Colonic mucosa (tissue), 4 donors: ENCODE data around the gene CHD5. TPM values are rescaled to one million over a fixed set of nuclear protein-coding genes. Genes with fewer than 3 reads are reported as not detected.

ENCODE experiments used
- DNase-seq: peaks from one replicate; pipeline ENCODE4 v3.0.0-alpha.2; 2020
- H3K27ac ChIP-seq: fragments of 200-600 bp; one replicate; pipeline ENCODE4 v1.8.0; 2021
- H3K27me3 ChIP-seq: fragments of 200-600 bp; one replicate; pipeline ENCODE4 v1.8.0; 2021
- H3K36me3 ChIP-seq: fragments of 200-600 bp; one replicate; pipeline ENCODE4 v1.8.0; 2021
- H3K4me1 ChIP-seq: fragments of 200-600 bp; one replicate; pipeline ENCODE4 v1.8.0; 2021; ENCODE audit warnings: mild to moderate bottlenecking
- H3K4me3 ChIP-seq: fragments of 200-600 bp; one replicate; pipeline ENCODE4 v1.8.0; 2021
- H3K9ac ChIP-seq, 2 donors: one replicate each; pipeline ENCODE4 v1.7.0; 2013; ENCODE audit warnings: control low read depth in 2 of 2, low read depth in 2 of 2, low read length in 2 of 2
- H3K9me3 ChIP-seq: fragments of 200-600 bp; one replicate; pipeline ENCODE4 v1.8.0; 2021
- intact Hi-C: fragments of 100-400 bp; cut with DNase I; formaldehyde crosslinking; loops from one replicate; pipeline ENCODE4 v1.14.1; 2022
- total RNA-seq, 2 donors: library from RNA; stranded (reverse); fragmentation: NEBNext Ultra II Directional in 1 of 2; extraction: Animal tissue kit (Norgen Biotek cat#: 25700) in 1 of 2; gene quantifications; one replicate each; pipeline ENCODE4 v1.2.1, GENCODE V29; 2021
- TF ChIP-seq, protein P1 (sequence below): fragments of 200-600 bp; IDR thresholded peaks from one replicate; pipeline ENCODE4 v1.8.0; 2022; ENCODE audit warnings: antibody characterized with exemption, mild to moderate bottlenecking
- donor health status: healthy.
- donor health status: DM: no; HTN: no; CAD: no.
- donor health status: DM: no; HTN: no; CAD: no.

The CHD5 gene
- total RNA-seq, 2 donors from 2014 or later, result 0.35 to 0.69 TPM

GRCh38 chr1:6098303-6099215, 81.6 kb downstream of the CHD5 start:
- H3K4me3 ChIP-seq, result no peak overlapping the region
- no peak for DNase-seq
- no peak overlapping the region for H3K27ac ChIP-seq
- no peaks in the 10 kb centered on the region for H3K36me3 ChIP-seq
- H3K4me1 ChIP-seq, result no peaks in the 10 kb centered on the region
- H3K27me3 ChIP-seq, result no peaks in the 10 kb centered on the region
- intact Hi-C loops, result no loop called here
- no peak overlapping the region for H3K9ac ChIP-seq
- TF ChIP-seq, protein P1, sequence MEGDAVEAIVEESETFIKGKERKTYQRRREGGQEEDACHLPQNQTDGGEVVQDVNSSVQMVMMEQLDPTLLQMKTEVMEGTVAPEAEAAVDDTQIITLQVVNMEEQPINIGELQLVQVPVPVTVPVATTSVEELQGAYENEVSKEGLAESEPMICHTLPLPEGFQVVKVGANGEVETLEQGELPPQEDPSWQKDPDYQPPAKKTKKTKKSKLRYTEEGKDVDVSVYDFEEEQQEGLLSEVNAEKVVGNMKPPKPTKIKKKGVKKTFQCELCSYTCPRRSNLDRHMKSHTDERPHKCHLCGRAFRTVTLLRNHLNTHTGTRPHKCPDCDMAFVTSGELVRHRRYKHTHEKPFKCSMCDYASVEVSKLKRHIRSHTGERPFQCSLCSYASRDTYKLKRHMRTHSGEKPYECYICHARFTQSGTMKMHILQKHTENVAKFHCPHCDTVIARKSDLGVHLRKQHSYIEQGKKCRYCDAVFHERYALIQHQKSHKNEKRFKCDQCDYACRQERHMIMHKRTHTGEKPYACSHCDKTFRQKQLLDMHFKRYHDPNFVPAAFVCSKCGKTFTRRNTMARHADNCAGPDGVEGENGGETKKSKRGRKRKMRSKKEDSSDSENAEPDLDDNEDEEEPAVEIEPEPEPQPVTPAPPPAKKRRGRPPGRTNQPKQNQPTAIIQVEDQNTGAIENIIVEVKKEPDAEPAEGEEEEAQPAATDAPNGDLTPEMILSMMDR, result no peak
- H3K9me3 ChIP-seq, result no peaks in the 10 kb centered on the region

- Histone ChIP-seq H3K4me3 (no peak overlapping the region), H3K36me3 (no peaks in the 10 kb centered on the region), H3K9ac (no peak overlapping the region), H3K9me3 (no peaks in the 10 kb centered on the region), H3K4me1 (no peaks in the 10 kb centered on the region), H3K27me3 (no peaks in the 10 kb centered on the region), H3K27ac (no peak overlapping the region)
- intact Hi-C loops, result no loop called here
- DNase-seq, result no peak
- TF ChIP-seq, protein P1, result no peak
Observed at GRCh38 chr1:6097824-6098223, 82.3 kb downstream of the CHD5 start.

- Histone ChIP-seq H3K4me3 (no peak overlapping the region), H3K9me3 (no peaks in the 10 kb centered on the region), H3K27me3 (no peaks in the 10 kb centered on the region), H3K27ac (no peak overlapping the region), H3K36me3 (no peaks in the 10 kb centered on the region), H3K9ac (no peak overlapping the region), H3K4me1 (no peaks in the 10 kb centered on the region)
- TF ChIP-seq, protein P1, result no peak
- intact Hi-C loops, result no loop called here
- DNase-seq, result no peak
Observed at GRCh38 chr1:6097117-6097595, 83.0 kb downstream of the CHD5 start.

GRCh38 chr1:6096243-6097116, 83.6 kb downstream of the CHD5 start:
- no peak overlapping the region for H3K9ac ChIP-seq
- H3K36me3 ChIP-seq, result no peaks in the 10 kb centered on the region
- TF ChIP-seq, protein P1, result no peak

DNA sequence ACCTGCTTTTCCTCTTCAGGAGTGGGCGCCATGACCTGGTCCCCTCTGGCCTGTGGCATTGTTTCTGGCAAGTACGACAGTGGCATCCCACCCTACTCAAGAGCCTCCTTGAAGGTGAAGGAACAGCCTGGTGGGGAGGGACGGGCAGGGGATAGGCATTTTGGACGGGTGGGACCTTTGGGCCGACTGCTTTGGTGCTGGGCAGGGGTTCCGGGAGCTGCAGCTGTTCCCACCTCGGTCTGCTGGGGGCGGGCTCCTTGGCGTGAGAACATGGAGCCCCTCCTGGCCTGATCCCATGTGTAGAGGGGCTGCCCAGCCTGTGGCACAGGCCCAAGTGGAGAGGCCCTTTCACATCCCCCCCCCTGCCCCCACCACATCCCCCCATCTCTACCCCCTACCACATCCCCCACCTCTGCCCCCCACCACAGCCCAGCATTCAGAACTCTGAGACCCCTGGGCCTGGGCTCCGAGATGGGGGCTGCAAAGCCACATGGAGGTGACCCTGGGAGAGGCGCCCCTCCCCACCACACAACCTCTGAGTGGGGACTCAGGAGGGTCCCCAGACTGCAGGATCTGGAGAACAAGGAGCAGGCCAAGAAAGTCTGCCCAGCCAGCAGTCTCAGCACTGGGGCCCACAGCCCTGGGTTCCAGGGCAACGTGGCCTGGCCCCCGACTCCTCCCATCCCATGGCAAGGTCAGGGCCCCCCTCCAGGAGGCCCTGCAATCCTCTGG, 84.4 kb downstream of the CHD5 start:
- no peak overlapping the region for H3K9ac ChIP-seq
- no peaks in the 10 kb centered on the region for H3K27me3 ChIP-seq
- TF ChIP-seq, protein P1, result no peak
- H3K4me1 ChIP-seq, result no peaks in the 10 kb centered on the region
- H3K27ac ChIP-seq, result no peak overlapping the region
- no peaks in the 10 kb centered on the region for H3K36me3 ChIP-seq
- H3K4me3 ChIP-seq, result no peak overlapping the region
- H3K9me3 ChIP-seq, result no peaks in the 10 kb centered on the region
- no peak for DNase-seq
- intact Hi-C loops, result no loop called here

More at GRCh38 chr1:6096243-6097116, 83.6 kb downstream of the CHD5 start:
- Histone ChIP-seq H3K27ac (no peak overlapping the region), H3K4me1 (no peaks in the 10 kb centered on the region), H3K9me3 (no peaks in the 10 kb centered on the region), H3K27me3 (no peaks in the 10 kb centered on the region), H3K4me3 (no peak overlapping the region)
- DNase-seq, result no peak
- intact Hi-C loops, result no loop called here
